DMS79 (cell line): ENCODE measurements around the gene ADAMTS5.

ENCODE experiments used
- DNase-seq: peaks from one replicate; lab custom pipeline; 2025; lab: John Stamatoyannopoulos, UW

Gene ADAMTS5

GRCh38 chr21:26967062-26967913 is at the start of gene ADAMTS5:
Gene ADAMTS5, minus strand, starts transcription at chr21:26967088. Its CDS starts 697 bp downstream, at chr21:26966391.
- DNase-seq, result no peak

GRCh38 chr21:27001526-27001925 is 34.6 kb upstream of the ADAMTS5 start:
- DNase-seq, result no peak

- DNase-seq, result no peak
Measured at GRCh38 chr21:26983576-26983975, 16.7 kb upstream of the ADAMTS5 start.

GRCh38 chr21:26982767-26983166 is 15.9 kb upstream of the ADAMTS5 start:
- DNase-seq, result no peak

DNA sequence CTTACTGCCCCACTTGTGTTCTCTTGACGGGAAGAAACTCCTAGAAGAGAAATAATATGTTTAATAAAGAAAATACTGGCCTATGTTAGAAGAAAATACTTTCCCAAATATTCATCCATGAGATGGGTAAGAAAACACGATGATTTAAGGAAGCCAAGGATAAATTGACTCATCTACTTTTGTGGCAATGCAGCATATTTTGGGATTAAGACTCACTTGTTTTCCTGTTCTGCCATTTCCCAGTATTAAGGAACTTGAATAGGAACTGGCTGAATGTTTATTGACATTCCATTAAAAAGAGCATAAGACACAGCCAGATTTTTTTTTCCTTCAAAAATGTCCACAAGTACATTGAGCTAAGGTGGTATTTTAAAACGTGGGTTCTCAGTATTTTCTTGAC is 10.9 kb upstream of the ADAMTS5 start:
- DNase-seq, result no peak

- DNase-seq, result no peak
Measured at GRCh38 chr21:26973226-26973625, 6.3 kb upstream of the ADAMTS5 start.

DNA sequence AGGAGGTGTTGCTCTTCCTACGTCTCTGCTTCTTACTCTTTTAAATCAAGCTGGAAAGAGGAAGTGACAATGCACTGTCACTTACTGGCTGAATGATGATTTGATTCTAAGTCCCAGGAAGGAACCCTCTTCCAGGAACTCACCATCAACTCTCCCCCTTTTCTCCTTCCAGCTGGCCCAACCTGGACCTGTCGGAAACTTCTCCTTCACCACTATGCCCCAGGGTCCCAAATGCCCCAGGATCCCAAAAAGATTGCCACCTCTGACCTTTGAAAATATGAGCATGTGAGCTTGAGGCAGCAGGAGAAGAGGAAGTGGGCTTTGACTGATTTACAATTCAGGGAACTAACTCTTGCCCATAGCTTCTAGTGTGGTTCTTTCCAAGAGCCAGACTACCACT is 5.3 kb upstream of the ADAMTS5 start:
- DNase-seq, result no peak

- no peak for DNase-seq
Measured at GRCh38 chr21:26969971-26970725, 3.3 kb upstream of the ADAMTS5 start.

DNA sequence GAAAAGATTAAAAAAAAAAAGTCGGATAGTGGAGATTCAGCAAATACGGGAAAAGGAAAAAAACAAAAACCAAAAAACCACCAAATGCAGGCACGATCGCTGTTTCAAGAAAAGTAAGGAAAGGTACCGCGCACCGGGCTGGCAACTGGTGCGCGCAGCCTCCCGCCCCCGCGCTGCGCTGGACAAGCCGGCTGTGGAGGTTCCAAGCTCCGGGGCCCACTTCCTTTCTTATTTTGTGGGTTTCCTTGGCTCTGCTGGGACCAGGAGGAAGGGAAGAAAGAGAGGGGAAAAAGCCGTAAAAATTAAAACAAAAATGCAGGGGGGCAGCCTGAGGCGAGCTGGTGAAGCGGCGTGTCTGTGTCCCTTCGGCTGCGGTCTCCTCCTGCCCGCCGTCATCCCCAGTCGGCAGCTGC is 233 bp downstream of the ADAMTS5 start:
- DNase-seq, result no peak

DNA sequence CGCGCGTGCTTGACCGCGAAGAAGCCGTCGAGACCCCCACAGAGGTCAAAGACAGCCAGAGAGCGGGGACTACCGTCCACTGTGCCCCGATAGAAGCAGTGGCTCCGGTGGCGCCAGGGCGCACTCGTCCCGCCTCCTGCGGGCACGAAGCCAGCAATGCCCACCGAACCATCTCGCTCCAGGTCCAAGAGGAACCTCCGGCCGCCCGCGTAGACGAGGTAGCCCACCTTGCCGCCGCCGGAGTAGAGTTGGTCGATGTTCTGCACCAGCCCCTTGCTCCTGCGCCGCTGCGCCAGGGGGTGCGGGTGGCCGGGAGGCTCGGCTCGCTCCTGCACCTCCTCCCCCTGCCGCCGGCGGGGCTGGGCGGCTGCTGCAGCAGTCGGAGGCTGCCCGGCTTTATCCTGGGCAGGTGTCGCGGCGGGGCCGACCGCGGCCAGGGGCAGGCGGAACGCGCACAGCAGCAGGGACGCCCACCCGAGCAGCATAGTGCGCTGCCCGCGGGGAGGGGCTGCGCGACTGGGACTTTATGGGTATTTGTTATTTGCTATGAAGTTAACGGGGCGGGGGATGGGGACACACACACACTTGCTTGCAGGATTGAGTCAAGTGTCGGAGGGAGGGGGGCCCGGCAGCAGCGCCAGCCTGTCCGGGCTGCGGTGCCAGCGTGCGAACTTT is 844 bp downstream of the ADAMTS5 start:
- no peak for DNase-seq

GRCh38 chr21:26965040-26965906 is 1.6 kb downstream of the ADAMTS5 start:
- DNase-seq, result no peak

DNA sequence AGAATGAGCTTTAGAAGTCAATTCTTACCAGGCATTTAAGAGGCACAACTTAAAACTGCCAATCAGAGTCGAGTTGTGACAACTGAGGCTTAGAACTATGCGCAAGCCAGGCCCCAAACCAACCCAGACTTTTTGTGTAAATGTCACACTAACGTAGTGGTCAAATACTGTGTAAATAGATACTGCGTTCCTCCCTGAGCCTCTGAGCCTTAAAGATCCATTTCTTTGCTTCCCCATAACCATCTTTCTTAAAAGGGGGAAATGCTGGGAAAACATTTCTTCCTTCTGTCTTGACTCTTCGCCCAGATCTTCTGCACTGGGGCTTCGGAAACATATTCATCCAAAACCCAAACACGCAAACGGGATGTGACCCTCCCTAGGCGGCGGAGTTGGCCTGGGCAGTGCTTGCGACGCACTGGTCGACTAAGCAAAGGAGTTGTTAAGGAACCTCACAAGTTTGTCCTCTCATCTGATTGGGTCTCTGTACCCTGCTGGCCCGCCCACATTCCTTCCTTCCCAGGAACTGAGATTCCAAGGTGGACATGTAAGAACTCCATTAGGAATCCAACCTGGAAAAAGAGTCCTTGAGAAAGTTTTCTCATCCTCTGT is 2.6 kb downstream of the ADAMTS5 start:
- no peak for DNase-seq

DNA sequence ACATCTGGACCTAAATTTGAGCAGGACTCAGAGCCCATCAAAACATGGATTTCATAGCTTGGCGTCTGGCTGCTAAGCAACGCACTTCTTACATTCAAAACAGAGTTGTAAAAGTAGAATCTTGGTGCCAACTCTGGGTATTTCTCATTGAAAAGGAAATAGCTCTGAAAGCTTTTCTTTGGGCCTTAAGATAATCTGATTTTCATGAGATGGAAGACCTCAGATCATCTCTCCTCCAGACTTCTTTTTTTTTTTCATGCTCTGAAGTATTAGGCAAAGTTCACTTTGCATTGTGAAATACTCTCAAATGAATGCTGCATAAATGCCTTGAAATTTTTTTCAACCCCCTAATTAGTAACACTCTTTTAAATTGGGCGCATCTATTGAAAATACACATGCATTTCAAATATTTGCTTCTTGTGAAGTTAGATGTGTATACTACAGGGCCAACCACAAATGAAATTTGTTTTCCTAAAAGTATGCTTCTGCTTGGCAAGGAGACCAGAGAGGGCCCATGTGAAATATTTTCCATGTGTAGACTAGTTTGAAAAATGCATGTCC is 4.2 kb downstream of the ADAMTS5 start:
- DNase-seq, result no peak

GRCh38 chr21:26961698-26962097 is 5.2 kb downstream of the ADAMTS5 start:
- DNase-seq, result no peak

- DNase-seq, result no peak
Measured at GRCh38 chr21:26958788-26959187, 8.1 kb downstream of the ADAMTS5 start.

DNA sequence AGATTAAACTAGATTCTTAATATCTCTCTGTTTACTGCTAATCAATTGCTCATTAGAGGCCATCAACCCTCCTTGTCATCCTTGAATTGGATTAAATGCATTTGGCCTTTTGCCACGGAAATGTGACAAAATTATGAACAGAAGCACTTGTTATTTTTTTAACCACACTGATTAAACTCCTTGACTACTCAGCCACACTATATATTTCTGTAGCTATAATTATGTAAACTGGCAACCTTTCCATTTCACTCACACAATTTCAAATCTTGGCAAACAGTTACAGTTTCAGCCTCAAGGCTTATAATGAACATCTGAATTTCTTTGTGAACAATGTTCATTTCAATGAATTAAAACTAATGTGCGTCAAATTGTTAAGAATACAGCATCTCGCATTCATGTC is 10.1 kb downstream of the ADAMTS5 start:
- DNase-seq, result no peak

DNA sequence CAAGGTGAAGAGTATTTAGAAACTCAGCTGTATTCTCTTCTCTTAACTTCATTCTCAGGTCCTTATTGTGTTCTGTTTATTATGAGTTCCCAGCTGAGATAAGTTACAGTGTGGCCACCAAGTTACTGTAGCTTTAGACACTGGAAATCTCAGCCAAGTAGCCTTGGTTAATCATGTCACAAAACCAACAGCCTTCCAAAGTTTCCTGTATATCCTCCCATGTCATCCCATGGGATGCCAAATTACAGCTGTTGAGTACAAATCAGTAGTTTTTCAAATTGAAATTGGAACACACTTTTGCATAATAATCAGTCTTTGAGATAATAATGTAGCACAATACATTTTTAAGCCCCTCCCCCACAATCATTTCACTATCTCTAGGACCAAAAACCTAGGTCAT is 10.7 kb downstream of the ADAMTS5 start:
- DNase-seq, result no peak

GRCh38 chr21:26954662-26955121 is 12.2 kb downstream of the ADAMTS5 start:
- DNase-seq, result no peak

DNA sequence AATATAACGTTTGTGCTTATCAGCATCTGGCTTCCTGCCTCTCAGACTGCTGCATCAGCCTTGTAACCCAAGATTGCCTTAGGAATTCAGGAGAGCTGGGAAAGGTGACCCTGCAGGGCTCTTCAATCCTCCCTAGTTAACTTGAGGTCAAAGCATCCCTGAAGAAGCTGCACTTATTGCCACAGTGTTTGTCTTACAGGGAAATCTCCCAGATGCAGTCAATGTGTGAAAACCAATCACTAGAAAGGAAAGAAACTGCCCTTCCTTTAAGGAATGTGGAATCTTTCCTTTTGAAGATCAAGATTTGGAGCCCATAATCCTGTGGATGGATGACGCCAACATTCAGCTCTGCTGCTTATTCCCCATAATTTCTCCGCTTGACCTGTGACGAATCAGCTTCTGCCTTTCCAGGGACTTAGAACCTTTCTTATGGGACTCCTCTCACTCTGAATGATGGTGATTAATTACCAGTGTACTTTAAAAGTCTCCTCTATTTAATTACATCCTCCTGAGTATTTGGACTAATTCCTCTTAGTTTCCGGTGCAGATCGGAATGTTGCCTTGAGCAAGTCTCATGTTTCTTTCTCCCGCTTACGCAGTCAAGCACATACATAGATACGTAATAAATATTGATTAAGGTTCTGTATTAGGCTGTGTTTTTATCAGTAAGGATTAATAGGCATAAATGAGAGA is 14.4 kb downstream of the ADAMTS5 start:
- no peak for DNase-seq

DNA sequence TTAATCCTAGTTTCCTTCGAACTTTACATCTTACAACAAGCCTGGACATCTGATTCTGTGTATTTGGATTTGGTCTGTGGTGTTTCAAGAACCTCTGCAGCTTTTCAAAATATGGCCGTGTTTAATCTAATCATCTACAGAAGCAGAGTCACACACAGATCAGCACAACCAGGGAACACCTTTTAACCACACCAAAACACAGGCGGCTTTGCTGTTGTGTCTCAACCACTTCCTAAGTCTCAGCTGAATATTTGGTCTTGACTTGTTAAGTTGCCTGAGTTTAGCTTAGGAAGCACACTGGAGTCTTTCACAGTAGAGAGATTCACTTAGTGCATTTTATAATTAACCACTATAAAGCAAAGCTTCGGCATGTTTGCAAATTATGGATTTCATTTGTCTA is 17.1 kb downstream of the ADAMTS5 start:
- no peak for DNase-seq
